Measurements from ENCODE around the gene GIPR. TPM values are rescaled to one million over a fixed set of nuclear protein-coding genes. Genes with fewer than 3 reads are reported as not detected.
"Not testable (repeated sequence)": the region's sequence is repeated elsewhere in the genome, so short reads cannot be mapped to it uniquely, and the experiment has no call there.

The GIPR gene, protein sequence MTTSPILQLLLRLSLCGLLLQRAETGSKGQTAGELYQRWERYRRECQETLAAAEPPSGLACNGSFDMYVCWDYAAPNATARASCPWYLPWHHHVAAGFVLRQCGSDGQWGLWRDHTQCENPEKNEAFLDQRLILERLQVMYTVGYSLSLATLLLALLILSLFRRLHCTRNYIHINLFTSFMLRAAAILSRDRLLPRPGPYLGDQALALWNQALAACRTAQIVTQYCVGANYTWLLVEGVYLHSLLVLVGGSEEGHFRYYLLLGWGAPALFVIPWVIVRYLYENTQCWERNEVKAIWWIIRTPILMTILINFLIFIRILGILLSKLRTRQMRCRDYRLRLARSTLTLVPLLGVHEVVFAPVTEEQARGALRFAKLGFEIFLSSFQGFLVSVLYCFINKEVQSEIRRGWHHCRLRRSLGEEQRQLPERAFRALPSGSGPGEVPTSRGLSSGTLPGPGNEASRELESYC
- total RNA-seq (ENCODE audit: low replicate concordance): 0.57 TPM in 1 of 2 replicates, not detected in the other

DNA sequence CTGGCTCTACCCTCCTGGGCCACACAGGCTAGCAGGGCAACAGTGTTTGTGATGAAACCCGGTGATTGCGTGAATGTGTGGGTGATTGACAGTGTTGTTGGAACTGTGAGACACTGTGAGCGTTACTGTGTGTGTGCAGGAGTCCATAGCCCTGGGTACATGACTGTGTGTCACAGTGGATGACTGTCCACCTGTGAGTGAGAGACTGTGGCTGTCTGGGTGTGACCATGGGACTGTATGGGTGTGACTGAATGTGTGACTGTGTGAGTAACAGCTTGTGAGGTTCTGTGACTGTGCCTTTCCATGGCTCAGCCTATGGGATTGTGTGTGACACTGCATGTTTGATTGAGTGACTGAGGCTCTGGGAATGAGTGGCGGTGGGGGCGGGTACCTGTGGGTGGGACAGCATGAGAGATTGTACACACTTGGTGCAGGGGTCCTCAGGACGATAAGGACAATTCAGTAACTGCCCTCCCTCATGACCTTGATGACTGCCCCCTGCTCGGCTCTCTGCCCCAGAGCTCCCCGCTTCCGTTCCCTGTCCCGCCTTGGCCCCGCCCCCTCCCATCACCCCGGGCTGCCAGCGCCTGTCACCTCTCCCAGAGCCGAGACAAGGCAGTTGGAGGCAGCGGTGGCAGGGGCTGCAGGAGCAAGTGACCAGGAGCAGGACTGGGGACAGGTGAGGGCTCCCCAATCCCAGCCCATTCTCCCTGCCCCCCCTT lies at the start of gene GIPR:
Gene GIPR, plus strand, starts transcription at position 602 of the 722 bp plus-strand sequence. CDS start 1,300 bp downstream, outside the sequence.
- TF ChIP-seq, protein P1, sequence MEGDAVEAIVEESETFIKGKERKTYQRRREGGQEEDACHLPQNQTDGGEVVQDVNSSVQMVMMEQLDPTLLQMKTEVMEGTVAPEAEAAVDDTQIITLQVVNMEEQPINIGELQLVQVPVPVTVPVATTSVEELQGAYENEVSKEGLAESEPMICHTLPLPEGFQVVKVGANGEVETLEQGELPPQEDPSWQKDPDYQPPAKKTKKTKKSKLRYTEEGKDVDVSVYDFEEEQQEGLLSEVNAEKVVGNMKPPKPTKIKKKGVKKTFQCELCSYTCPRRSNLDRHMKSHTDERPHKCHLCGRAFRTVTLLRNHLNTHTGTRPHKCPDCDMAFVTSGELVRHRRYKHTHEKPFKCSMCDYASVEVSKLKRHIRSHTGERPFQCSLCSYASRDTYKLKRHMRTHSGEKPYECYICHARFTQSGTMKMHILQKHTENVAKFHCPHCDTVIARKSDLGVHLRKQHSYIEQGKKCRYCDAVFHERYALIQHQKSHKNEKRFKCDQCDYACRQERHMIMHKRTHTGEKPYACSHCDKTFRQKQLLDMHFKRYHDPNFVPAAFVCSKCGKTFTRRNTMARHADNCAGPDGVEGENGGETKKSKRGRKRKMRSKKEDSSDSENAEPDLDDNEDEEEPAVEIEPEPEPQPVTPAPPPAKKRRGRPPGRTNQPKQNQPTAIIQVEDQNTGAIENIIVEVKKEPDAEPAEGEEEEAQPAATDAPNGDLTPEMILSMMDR (IDR thresholded peaks at IDR 0.05; ENCODE audit: insufficient read depth, low read length): no peak

GRCh38 chr19:45621389-45621788 lies 46.6 kb upstream of the GIPR start:
- H3K4me3 ChIP-seq (ENCODE audit: low read depth, low read length): no peak overlapping the region
- DNase-seq (ENCODE audit: low read depth): no peak
- TF ChIP-seq, protein P1 (IDR thresholded peaks at IDR 0.05; ENCODE audit: insufficient read depth, low read length): no peak

More for the DNA sequence above, at the start of gene GIPR:
- DNase-seq (ENCODE audit: low read depth): no peak
- H3K4me3 ChIP-seq (ENCODE audit: low read depth, low read length): peak within 1 kb of the TSS; percentile 44

DNA sequence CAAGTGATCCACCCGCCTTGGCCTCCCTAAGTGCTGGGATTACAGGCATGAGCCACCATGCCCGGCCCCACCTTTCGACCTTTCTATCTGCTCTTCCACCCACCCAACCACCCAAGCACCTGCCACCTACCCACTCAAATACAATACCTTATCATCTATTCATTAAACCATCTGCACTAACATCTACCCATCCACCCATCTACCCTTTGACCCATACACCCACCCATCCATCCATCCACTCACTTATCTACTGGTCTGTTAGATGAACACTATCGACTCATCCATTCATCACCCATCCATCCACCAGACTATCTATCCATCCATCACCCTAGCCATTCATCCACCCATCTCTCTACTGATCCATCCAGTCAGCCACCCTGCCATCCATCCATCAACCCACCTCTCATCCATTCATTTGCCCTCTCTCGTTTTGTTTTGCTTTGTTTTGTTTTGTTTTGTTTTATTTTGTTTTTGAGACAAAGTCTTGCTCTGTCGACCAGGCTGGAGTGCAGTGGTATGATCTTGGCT lies 46.0 kb upstream of the GIPR start:
- TF ChIP-seq, protein P1 (IDR thresholded peaks at IDR 0.05; ENCODE audit: insufficient read depth, low read length): no peak
- no peak overlapping the region for H3K4me3 ChIP-seq (ENCODE audit: low read depth, low read length)
- no peak for DNase-seq (ENCODE audit: low read depth)

GRCh38 chr19:45623984-45624383 lies 44.0 kb upstream of the GIPR start:
- no peak for DNase-seq (ENCODE audit: low read depth)

GRCh38 chr19:45628219-45628618 lies 39.8 kb upstream of the GIPR start:
- not testable (repeated sequence) for DNase-seq (ENCODE audit: low read depth); H3K4me3 ChIP-seq (ENCODE audit: low read depth, low read length)

More at GRCh38 chr19:45623984-45624383, 44.0 kb upstream of the GIPR start:
- H3K4me3 ChIP-seq (ENCODE audit: low read depth, low read length): no peak overlapping the region
- TF ChIP-seq, protein P1 (IDR thresholded peaks at IDR 0.05; ENCODE audit: insufficient read depth, low read length): no peak

GRCh38 chr19:45629704-45630103 lies 38.3 kb upstream of the GIPR start:
- TF ChIP-seq, protein P1 (IDR thresholded peaks at IDR 0.05; ENCODE audit: insufficient read depth, low read length): no peak
- H3K4me3 ChIP-seq (ENCODE audit: low read depth, low read length): no peak overlapping the region
- DNase-seq (ENCODE audit: low read depth): no peak

GRCh38 chr19:45630463-45630862 lies 37.6 kb upstream of the GIPR start:
- TF ChIP-seq, protein P1 (IDR thresholded peaks at IDR 0.05; ENCODE audit: insufficient read depth, low read length): no peak
- peak; percentile 95 for DNase-seq (ENCODE audit: low read depth)

More at GRCh38 chr19:45630463-45630862, 37.6 kb upstream of the GIPR start:
- H3K4me3 ChIP-seq (ENCODE audit: low read depth, low read length): no peak overlapping the region
